IMR-90 (cell line): ENCODE results near the gene RAB11FIP3.

Experiments
- CEBPB ChIP-seq: IDR thresholded peaks from 2 replicates; pipeline ENCODE4 v1.6.1; 2012; ENCODE audit warnings: low read depth, low read length, improper control_type of control experiment
- MAFK ChIP-seq: IDR thresholded peaks from 2 replicates; pipeline ENCODE4 v1.6.1; 2012; ENCODE audit warnings: low read depth, low read length, improper control_type of control experiment
- MAZ ChIP-seq: IDR thresholded peaks from 2 replicates; pipeline ENCODE4 v1.6.1; 2012; ENCODE audit warnings: low read depth, mild to moderate bottlenecking, low read length, improper control_type of control experiment, moderate library complexity, borderline replicate concordance
- POLR2A ChIP-seq: IDR thresholded peaks from 2 replicates; pipeline ENCODE4 v1.6.1; 2012; ENCODE audit warnings: mild to moderate bottlenecking, low read depth, low read length
- RCOR1 ChIP-seq: IDR thresholded peaks from 2 replicates; pipeline ENCODE4 v1.6.1; 2012; ENCODE audit warnings: mild to moderate bottlenecking, low read length, improper control_type of control experiment; ENCODE audit not compliant: insufficient replicate concordance
- TF ChIP-seq, protein P1 (sequence below): fragments of 150-350 bp; IDR thresholded peaks from 2 replicates; pipeline ENCODE4 v1.6.1; 2017; ENCODE audit warnings: mild to moderate bottlenecking, antibody characterized with exemption, low read length, low read depth
- TF ChIP-seq, protein P2 (sequence below): conservative IDR thresholded peaks from 2 replicates; pipeline ENCODE4 v1.5.1; 2012; ENCODE audit warnings: mild to moderate bottlenecking, low read depth, low read length, improper control_type of control experiment

DNA sequence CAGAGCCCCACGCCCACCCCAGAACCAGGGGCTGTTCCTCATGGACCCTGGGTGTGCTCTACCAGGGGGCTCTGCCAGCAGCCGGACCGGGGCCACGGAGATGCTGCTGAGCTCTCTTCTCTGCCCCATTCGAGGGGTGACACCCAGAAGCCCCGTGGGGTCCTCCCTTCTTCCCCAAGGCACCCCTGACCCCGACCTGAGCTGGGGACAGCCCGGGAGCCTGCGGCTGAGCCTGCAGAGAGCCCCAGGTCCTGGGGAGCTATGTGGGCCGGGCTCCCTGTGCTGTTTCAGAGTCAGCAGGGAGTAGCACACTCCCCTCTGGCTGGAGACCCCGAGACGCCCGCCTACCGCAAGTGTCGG, 133.6 kb downstream of the RAB11FIP3 start:
- TF ChIP-seq, protein P1, sequence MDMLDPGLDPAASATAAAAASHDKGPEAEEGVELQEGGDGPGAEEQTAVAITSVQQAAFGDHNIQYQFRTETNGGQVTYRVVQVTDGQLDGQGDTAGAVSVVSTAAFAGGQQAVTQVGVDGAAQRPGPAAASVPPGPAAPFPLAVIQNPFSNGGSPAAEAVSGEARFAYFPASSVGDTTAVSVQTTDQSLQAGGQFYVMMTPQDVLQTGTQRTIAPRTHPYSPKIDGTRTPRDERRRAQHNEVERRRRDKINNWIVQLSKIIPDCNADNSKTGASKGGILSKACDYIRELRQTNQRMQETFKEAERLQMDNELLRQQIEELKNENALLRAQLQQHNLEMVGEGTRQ = no peak
- TF ChIP-seq MAFK (no peak), POLR2A (no peak), CEBPB (no peak), MAZ (no peak), RCOR1 (no peak)
- TF ChIP-seq, protein P2, sequence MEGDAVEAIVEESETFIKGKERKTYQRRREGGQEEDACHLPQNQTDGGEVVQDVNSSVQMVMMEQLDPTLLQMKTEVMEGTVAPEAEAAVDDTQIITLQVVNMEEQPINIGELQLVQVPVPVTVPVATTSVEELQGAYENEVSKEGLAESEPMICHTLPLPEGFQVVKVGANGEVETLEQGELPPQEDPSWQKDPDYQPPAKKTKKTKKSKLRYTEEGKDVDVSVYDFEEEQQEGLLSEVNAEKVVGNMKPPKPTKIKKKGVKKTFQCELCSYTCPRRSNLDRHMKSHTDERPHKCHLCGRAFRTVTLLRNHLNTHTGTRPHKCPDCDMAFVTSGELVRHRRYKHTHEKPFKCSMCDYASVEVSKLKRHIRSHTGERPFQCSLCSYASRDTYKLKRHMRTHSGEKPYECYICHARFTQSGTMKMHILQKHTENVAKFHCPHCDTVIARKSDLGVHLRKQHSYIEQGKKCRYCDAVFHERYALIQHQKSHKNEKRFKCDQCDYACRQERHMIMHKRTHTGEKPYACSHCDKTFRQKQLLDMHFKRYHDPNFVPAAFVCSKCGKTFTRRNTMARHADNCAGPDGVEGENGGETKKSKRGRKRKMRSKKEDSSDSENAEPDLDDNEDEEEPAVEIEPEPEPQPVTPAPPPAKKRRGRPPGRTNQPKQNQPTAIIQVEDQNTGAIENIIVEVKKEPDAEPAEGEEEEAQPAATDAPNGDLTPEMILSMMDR = no peak
